Skeletal muscle cell (primary cell): Measurements from ENCODE around the gene CPN1.
"Not testable (repeated sequence)": the region's sequence is repeated elsewhere in the genome, so short reads cannot be mapped to it uniquely, and the experiment has no call there.

Experiments used
- DNase-seq: peaks from one replicate; pipeline ENCODE4 v3.0.0-alpha.2; 2010; ENCODE audit warnings: low read depth
- H3K4me3 ChIP-seq: 2 replicates; pipeline ENCODE4 v1.5.1; 2011; ENCODE audit warnings: low read depth, mild to moderate bottlenecking, control low read depth, low read length, moderate library complexity

The CPN1 gene

GRCh38 chr10:100083623-100084022, 2.0 kb upstream of the CPN1 start:
- DNase-seq = no peak
- H3K4me3 ChIP-seq = no peak overlapping the region

- not testable (repeated sequence) for DNase-seq, H3K4me3 ChIP-seq
These were observed 607 bp upstream of the CPN1 start for GRCh38 chr10:100082276-100082675.

GRCh38 chr10:100076750-100077149, 4.9 kb downstream of the CPN1 start:
- DNase-seq = no peak

GRCh38 chr10:100075426-100076220, 6.0 kb downstream of the CPN1 start:
- H3K4me3 ChIP-seq = no peak overlapping the region
- no peak for DNase-seq

More at GRCh38 chr10:100076750-100077149, 4.9 kb downstream of the CPN1 start:
- no peak overlapping the region for H3K4me3 ChIP-seq

DNA sequence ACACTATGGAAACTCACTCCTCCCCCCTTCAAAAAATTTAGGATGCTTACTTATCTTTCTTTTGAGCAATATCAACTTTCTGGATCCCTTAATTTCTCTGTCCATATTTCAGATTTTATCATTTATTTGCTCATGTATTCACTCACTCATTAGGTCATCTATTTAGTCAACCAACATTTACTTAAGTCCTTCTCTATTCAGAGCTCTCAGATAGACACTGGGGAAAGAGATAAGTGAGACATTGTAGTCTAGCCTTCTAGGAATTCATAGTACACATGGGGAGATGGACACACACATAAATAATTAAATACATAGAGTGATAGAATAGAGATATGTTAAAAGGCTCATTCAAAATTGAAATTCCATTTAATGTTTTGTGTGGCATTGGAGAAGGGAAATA, 9.2 kb downstream of the CPN1 start:
- no peak for DNase-seq
- no peak overlapping the region for H3K4me3 ChIP-seq

GRCh38 chr10:100071529-100071928, 10.1 kb downstream of the CPN1 start:
- no peak overlapping the region for H3K4me3 ChIP-seq
- DNase-seq = no peak

- DNase-seq = no peak
- no peak overlapping the region for H3K4me3 ChIP-seq
These were observed 14.2 kb downstream of the CPN1 start for GRCh38 chr10:100067466-100067865.

DNA sequence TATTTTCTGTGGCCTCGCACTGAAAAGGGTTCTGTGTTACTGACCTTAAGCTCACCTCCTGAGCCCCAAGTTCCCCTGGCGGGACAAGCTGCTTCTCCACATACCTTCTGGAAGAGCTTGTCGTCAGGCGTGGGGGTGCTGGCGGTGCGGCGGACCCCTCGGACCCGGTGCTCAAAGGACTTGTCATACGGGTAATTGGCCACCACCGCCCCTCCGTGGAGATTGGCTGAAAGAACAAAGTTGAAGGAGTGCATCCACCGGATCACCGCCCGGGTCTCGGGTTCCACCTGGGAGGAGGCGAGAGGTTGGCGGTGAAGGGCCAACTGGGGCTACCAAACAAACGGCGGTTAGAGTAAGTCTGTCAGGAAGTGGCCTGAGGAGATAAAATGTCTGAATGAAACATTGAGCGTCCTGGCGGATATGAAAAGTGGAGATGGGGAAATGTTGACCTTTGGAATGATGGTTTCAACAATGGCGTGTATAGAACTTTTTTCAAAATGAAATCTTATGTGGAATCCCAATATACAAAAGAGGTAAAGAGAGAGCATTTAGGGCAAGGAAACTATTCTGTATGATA, 16.5 kb downstream of the CPN1 start:
- DNase-seq = no peak
- no peak overlapping the region for H3K4me3 ChIP-seq

- no peak for DNase-seq
- H3K4me3 ChIP-seq = no peak overlapping the region
These were observed 20.3 kb downstream of the CPN1 start for GRCh38 chr10:100061401-100061800.

- DNase-seq = no peak
- no peak overlapping the region for H3K4me3 ChIP-seq
These were observed 23.7 kb downstream of the CPN1 start for GRCh38 chr10:100057948-100058347.

DNA sequence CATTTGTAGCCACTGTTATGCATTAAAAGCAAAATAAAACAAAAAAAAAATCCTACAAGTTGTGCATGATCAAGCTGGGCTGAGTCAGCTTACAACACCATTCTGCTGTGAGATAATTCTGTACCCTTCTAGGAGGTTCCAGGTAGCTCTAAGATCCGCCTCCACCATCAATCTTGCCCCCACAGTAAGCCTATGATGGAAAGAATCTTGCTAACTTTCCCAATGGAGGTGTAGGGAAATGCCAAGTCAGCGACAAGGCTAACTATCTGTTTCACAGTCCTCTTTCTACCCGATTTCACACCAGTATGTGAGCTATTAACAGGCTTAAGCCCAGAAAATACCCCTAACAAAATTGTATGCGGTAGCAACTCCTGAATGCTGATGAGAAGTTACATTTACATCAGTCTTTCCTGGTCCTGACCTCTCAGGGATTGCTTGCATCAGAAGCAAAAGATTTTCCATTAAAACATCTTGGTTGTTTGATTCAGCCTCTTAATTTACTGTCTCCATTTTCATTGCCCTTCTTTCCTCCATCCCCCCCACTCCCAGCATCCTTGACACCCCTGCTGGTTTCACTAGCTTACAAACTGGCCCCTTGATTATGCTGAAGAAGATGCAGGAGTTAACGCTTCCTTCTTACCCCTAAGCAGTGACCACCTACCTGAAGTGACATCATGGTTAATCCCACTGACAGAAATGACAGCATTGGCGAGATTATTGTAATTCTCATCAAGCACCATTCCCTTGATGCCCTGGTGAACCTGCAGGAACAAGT, 27.8 kb downstream of the CPN1 start:
- no peak overlapping the region for H3K4me3 ChIP-seq
- DNase-seq = no peak

DNA sequence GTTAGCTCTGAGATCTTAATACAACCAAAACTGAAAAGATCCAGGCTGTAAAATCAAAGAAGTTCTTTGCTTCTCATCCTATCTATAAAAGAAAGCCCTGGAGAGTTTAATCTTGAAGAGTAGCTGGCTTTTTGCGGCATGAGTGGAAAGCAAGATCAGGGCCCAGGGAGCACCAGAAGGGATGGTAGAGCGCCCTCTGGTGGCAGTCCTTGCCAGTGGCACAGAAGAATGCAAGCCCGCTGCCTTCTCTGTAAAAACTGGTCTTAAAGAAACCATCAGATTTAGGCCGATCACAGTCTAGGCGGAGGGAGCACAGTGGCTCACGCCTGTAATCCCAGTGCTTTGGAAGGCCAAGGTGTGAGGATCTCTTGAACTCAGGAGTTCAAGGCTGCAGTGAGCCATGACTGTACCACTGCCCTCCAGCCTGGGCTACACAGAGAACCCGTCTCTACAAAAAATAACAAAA, 35.6 kb downstream of the CPN1 start:
- H3K4me3 ChIP-seq = no peak overlapping the region
- no peak for DNase-seq

GRCh38 chr10:100045592-100045991, 36.1 kb downstream of the CPN1 start:
- no peak for DNase-seq
- no peak overlapping the region for H3K4me3 ChIP-seq

DNA sequence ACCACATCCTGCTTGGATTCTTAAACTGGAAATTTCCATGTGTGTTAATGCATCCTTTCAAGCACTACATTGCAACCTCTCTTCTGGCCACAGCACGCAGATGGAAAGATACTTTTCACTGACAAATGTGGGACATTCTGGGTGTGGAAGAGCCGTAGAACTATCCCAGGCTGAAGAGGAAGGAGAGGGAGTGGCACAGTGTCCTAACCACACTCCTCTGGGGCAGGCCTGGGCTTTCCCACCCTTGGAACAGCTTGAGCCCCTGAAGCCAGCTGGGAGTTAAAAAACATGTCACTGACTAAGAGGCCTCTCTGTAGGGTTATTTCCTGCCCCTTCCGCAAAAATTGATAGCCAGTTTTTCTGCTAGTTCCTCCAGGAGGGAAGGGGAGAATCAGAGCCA, 37.9 kb downstream of the CPN1 start:
- no peak for DNase-seq
- H3K4me3 ChIP-seq = no peak overlapping the region

GRCh38 chr10:100043344-100043743, 38.3 kb downstream of the CPN1 start:
- DNase-seq = no peak
- H3K4me3 ChIP-seq = no peak overlapping the region

- DNase-seq = no peak
- no peak overlapping the region for H3K4me3 ChIP-seq
These were observed 40.2 kb downstream of the CPN1 start for GRCh38 chr10:100041306-100042002.

DNA sequence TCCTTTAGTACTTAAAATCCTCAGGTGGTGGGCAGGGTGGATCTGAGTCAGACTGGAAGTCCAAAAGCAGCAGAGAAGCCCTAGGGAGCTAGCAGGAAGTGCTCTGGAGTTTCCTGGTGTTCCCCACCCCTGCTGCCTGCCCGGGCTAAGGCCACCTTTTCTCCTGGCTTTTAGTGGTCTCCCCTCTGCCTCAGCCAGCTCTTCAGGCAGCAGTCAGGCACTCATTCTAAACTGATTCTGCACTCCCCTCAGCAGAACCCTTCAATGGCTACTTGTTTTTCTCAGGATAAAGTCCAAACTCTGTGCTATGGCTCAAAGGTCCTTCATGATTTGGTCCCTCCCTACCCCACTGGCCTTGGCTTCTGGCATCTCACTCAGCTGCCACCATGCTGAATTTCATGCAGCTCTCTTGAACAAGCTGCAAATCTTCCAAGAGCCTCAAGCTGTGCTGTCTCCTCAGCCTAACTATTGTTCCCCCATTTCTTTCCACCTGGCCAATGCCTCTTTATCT, 43.1 kb downstream of the CPN1 start:
- no peak overlapping the region for H3K4me3 ChIP-seq
- DNase-seq = no peak

DNA sequence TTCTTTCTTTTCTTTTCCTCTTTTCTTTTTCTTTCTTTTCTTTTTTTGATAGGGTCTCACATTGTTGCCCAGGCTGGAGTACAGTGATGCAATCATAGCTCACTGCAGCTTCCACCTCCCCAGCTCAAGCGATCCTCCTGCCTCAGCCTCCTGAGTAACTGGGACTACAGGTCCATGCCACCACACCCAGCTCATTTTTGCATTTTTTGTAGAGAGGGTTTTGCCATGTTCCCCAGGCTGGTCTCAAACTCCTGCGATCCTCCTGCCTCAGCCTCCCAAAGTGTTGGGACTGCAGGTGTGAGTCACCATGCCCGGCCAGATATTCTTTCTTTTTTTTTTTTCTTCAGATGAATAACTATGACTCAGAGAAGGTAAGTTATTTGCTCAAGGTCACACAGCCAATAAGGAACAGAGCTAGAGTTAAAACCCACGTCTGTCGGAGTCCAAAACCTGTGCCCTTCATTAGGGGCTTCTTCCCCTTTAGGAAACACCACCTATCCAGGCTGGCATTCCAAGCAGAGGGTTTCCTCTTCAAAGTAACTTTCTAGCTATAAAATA, 43.8 kb downstream of the CPN1 start:
- no peak for DNase-seq
- H3K4me3 ChIP-seq = no peak overlapping the region

- no peak overlapping the region for H3K4me3 ChIP-seq
- DNase-seq = no peak
These were observed 44.8 kb downstream of the CPN1 start for GRCh38 chr10:100036850-100037249.
